Effector memory CD4-positive, alpha-beta T cell (primary cell): ENCODE results near the gene SEMA5A.

ENCODE experiments used
- DNase-seq, 3 donors: peaks; one replicate each; pipeline ENCODE4 v3.0.0-alpha.2; 2020
- H3K27ac ChIP-seq: 2 replicates; pipeline ENCODE4 v1.7.0; 2013; ENCODE audit warnings: mild to moderate bottlenecking, low read length, moderate library complexity; ENCODE audit not compliant: insufficient read depth, poor library complexity, severe bottlenecking
- H3K27me3 ChIP-seq: replicated peaks from 2 replicates; pipeline ENCODE4 v1.7.0; 2013; ENCODE audit warnings: mild to moderate bottlenecking, low read length; ENCODE audit not compliant: insufficient read depth, control insufficient read depth, poor library complexity, severe bottlenecking
- H3K36me3 ChIP-seq: 2 replicates; pipeline ENCODE4 v1.7.0; 2013; ENCODE audit warnings: mild to moderate bottlenecking, low read length, moderate library complexity; ENCODE audit not compliant: control insufficient read depth, insufficient read depth
- H3K4me1 ChIP-seq: 2 replicates; pipeline ENCODE4 v1.7.0; 2013; ENCODE audit warnings: low read length, mild to moderate bottlenecking; ENCODE audit not compliant: control insufficient read depth, insufficient read depth, poor library complexity, severe bottlenecking
- H3K4me3 ChIP-seq: 2 replicates; pipeline ENCODE4 v1.7.0; 2013; ENCODE audit warnings: low read length, low read depth, mild to moderate bottlenecking; ENCODE audit not compliant: insufficient read depth, poor library complexity, severe bottlenecking
- H3K9me3 ChIP-seq: 2 replicates; pipeline ENCODE4 v1.7.0; 2013; ENCODE audit warnings: mild to moderate bottlenecking, low read length, moderate library complexity; ENCODE audit not compliant: control insufficient read depth

Gene SEMA5A

GRCh38 chr5:9112520-9113291 is 433.2 kb downstream of the SEMA5A start:
- Histone ChIP-seq H3K27ac (no peak overlapping the region), H3K9me3 (no peaks in the 10 kb centered on the region), H3K4me3 (no peak overlapping the region), H3K4me1 (no peaks in the 10 kb centered on the region), H3K36me3 (no peaks in the 10 kb centered on the region), H3K27me3 (no peaks in the 10 kb centered on the region)
- DNase-seq = no peak

GRCh38 chr5:9108162-9108561 is 437.7 kb downstream of the SEMA5A start:
- H3K27me3 ChIP-seq = no peaks in the 10 kb centered on the region
- H3K9me3 ChIP-seq = no peaks in the 10 kb centered on the region
- no peak for DNase-seq
- no peak overlapping the region for H3K4me3 ChIP-seq
- no peaks in the 10 kb centered on the region for H3K4me1 ChIP-seq
- no peaks in the 10 kb centered on the region for H3K36me3 ChIP-seq
- H3K27ac ChIP-seq = no peak overlapping the region

- Histone ChIP-seq H3K4me1 (no peaks in the 10 kb centered on the region), H3K9me3 (no peaks in the 10 kb centered on the region), H3K36me3 (no peaks in the 10 kb centered on the region), H3K27ac (no peak overlapping the region), H3K4me3 (no peak overlapping the region), H3K27me3 (no peaks in the 10 kb centered on the region)
- DNase-seq = no peak
Measured at GRCh38 chr5:9105851-9106250, 440.0 kb downstream of the SEMA5A start.

GRCh38 chr5:9104571-9105339 is 441.1 kb downstream of the SEMA5A start:
- no peaks in the 10 kb centered on the region for H3K27me3 ChIP-seq
- no peaks in the 10 kb centered on the region for H3K4me1 ChIP-seq
- no peaks in the 10 kb centered on the region for H3K9me3 ChIP-seq
- no peak overlapping the region for H3K27ac ChIP-seq
- no peak for DNase-seq
- H3K4me3 ChIP-seq = no peak overlapping the region
- no peaks in the 10 kb centered on the region for H3K36me3 ChIP-seq

- no peaks in the 10 kb centered on the region for H3K27me3 ChIP-seq
- no peaks in the 10 kb centered on the region for H3K4me1 ChIP-seq
- no peaks in the 10 kb centered on the region for H3K36me3 ChIP-seq
- H3K4me3 ChIP-seq = no peak overlapping the region
- DNase-seq = no peak
- no peaks in the 10 kb centered on the region for H3K9me3 ChIP-seq
- no peak overlapping the region for H3K27ac ChIP-seq
Measured at GRCh38 chr5:9103290-9103689, 442.6 kb downstream of the SEMA5A start.

- Histone ChIP-seq H3K9me3 (no peaks in the 10 kb centered on the region), H3K36me3 (no peaks in the 10 kb centered on the region), H3K4me3 (no peak overlapping the region), H3K4me1 (no peaks in the 10 kb centered on the region), H3K27me3 (no peaks in the 10 kb centered on the region), H3K27ac (no peak overlapping the region)
- no peak for DNase-seq
Measured at GRCh38 chr5:9099689-9100088, 446.2 kb downstream of the SEMA5A start.

GRCh38 chr5:9098990-9099389 is 446.9 kb downstream of the SEMA5A start:
- H3K36me3 ChIP-seq = no peaks in the 10 kb centered on the region
- no peaks in the 10 kb centered on the region for H3K27me3 ChIP-seq
- H3K9me3 ChIP-seq = no peaks in the 10 kb centered on the region
- H3K27ac ChIP-seq = no peak overlapping the region
- H3K4me1 ChIP-seq = no peaks in the 10 kb centered on the region
- H3K4me3 ChIP-seq = no peak overlapping the region
- DNase-seq = no peak

- Histone ChIP-seq H3K27ac (no peak overlapping the region), H3K9me3 (no peaks in the 10 kb centered on the region), H3K27me3 (no peaks in the 10 kb centered on the region), H3K4me3 (no peak overlapping the region), H3K4me1 (no peaks in the 10 kb centered on the region), H3K36me3 (no peaks in the 10 kb centered on the region)
- no peak for DNase-seq
Measured at GRCh38 chr5:9094582-9094981, 451.3 kb downstream of the SEMA5A start.

GRCh38 chr5:9091896-9092662 is 453.8 kb downstream of the SEMA5A start:
- no peak overlapping the region for H3K27ac ChIP-seq
- no peaks in the 10 kb centered on the region for H3K27me3 ChIP-seq
- DNase-seq = no peak
- H3K36me3 ChIP-seq = no peaks in the 10 kb centered on the region
- no peak overlapping the region for H3K4me3 ChIP-seq
- no peaks in the 10 kb centered on the region for H3K9me3 ChIP-seq
- no peaks in the 10 kb centered on the region for H3K4me1 ChIP-seq
